ENCODE data around the gene KCNK1.

KCNK1 gene

DNA sequence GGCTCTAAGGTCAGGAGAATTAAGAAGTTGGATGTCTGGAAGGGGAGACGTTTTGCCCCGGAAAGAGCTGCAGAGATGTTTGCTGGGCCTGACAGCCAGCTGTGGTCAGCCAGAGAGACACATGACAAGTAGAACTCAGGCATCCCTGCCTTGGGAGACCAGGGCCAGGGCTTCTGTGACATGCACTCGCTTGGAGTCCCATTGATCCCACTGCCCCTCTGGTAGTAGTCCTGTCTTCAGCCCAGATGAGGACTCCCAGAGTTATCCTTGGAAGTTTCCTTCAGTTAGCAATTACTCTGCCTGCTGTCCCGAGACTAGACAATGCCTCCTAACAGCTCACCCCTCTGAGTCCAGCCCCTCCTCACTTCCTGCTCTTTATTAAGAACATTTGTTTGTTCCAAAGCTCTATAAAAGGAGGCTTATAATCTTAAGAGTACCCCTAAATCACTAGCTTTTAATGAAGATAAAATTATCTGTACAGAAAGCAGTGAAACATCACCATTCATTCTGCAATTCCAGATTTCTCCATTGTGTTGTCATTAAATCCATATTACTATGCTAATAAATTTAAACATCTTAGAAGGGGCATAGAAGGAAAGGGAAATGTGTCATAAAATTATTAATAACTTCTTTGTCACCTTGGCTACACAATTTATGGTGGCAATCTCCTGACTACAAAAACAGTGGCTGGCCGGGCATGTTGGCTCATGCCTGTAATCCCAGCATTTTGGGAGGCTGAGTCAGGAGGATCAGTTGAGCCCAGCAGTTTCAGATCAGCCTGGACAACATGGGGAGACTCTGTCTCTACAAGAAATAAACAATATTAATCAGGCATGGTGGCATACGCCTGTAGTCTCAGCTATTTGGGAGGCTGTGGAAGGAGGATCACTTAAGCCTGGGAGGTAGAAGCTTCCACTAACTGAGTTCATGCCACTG, 94.2 kb downstream of the KCNK1 start:
- no peak for DNase-seq

GRCh38 chr1:233710031-233710430, 96.1 kb downstream of the KCNK1 start:
- no peak for DNase-seq

DNA sequence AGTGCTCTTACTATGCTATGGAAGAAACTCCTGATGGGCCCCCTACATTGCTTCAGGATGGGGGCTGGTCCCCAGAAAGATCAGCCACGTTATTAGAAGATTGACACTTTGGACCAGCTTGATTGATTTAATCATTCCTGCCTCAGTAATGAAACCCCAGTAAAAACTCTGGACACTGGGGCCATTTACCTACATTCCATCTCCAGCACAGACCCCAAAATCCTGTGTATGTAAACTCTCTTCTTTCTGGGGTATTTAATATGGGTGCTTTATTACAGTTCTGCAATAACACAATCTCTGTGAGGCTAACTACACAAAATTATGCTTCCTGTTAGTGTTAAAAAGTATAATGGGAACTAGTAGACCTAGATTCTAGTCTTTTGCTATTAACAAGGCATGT, 96.6 kb downstream of the KCNK1 start:
- DNase-seq = no peak

GRCh38 chr1:233714631-233715217, 100.8 kb downstream of the KCNK1 start:
- DNase-seq = no peak

DNA sequence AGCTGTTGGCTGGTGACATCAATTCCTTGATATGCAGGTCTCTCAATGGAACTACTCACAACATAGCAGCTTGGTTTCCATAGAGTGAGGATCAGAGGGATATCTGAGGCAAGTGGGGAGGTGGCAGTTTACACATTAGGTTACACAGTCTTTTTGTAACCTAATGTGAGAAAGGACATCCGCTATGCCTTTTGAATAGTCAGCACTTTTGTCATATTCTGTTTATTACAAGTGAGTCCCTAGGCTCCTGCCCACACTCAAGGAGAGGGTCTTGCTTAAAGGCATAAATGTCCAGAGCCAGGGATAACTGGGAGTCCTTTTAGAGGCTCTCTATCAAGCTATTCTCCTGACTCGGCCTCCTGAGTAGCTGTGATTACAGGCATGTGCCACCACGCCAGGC, 104.2 kb downstream of the KCNK1 start:
- DNase-seq = no peak

- DNase-seq = no peak
Measured at GRCh38 chr1:233719655-233720341, 105.9 kb downstream of the KCNK1 start.

DNA sequence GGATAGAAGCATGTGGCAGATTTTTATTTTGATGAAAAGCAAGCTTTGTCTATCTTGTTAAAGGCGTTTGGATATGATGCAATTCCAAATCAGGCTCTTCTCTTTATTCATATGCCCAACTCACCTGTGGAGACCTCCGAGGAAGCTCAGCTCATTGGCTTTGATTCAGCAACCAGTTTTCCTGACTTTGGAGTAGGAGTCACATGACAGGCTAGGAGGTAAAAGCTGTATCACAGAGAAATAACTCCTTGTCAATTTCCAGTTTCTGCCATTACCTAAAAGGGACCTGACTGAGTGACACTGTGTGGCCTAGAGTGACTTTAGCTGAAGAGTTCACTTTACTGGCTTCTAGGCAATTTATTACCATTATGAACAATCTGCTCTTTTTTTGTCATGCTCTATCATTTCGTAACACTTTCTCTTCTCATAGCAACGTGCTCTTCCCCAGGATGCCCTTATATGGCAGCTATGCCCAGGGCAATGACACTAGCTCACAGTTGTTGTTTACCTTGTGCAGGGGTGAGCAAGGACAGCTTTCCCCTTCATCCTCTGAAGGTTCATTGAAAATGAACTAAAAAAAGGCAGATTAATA, 107.2 kb downstream of the KCNK1 start:
- DNase-seq = no peak
